Right atrium auricular region (tissue), 2 donors: Measurements from ENCODE around the gene TOE1. TPM values are rescaled to one million over a fixed set of nuclear protein-coding genes. Genes with fewer than 3 reads are reported as not detected.

Source experiments
- DNase-seq: peaks from one replicate; pipeline ENCODE4 v3.0.0-alpha.2; 2019; ENCODE audit warnings: low spot score
- H3K27ac ChIP-seq, 2 donors: fragments of 200-600 bp; sonication (generic); 1 replicate in 1 of 2; 2 replicates in 1 of 2; pipeline ENCODE4 v1.5.1; 2016 to 2019
- H3K27me3 ChIP-seq, 2 donors: fragments of 200-600 bp; sonication (generic); one replicate each; pipeline versions ENCODE4 v1.5.1 to v1.6.0; 2017 to 2019
- H3K36me3 ChIP-seq: fragments of 200-600 bp; sonication (generic); one replicate; pipeline ENCODE4 v1.5.1; 2016
- H3K4me1 ChIP-seq, 2 donors: fragments of 200-600 bp; sonication (generic); one replicate each; pipeline versions ENCODE4 v1.5.1 to v1.6.0; 2017 to 2019
- H3K4me3 ChIP-seq, 2 donors: fragments of 200-600 bp; sonication (generic); 1 replicate in 1 of 2; 2 replicates in 1 of 2; pipeline ENCODE4 v1.5.1; 2017 to 2019; ENCODE audit warnings: mild to moderate bottlenecking in 1 of 2, moderate library complexity in 1 of 2
- H3K9me3 ChIP-seq, 2 donors: fragments of 200-600 bp; sonication (generic); one replicate each; pipeline ENCODE4 v1.5.1; 2019
- CTCF ChIP-seq, 2 donors: fragments of 200-600 bp; sonication (generic); IDR thresholded peaks; one replicate each; pipeline ENCODE4 v1.5.1; 2019; ENCODE audit warnings: antibody characterized with exemption in 2 of 2
- total RNA-seq, 2 donors: library from RNA; depleted of rRNA; stranded (reverse); fragments of >200 nt; gene quantifications; one replicate each; pipeline ENCODE4 v1.1.0, GENCODE V29; 2016

Gene TOE1
- total RNA-seq, 2 donors from 2014 or later, result 5.4 to 6.8 TPM

DNA sequence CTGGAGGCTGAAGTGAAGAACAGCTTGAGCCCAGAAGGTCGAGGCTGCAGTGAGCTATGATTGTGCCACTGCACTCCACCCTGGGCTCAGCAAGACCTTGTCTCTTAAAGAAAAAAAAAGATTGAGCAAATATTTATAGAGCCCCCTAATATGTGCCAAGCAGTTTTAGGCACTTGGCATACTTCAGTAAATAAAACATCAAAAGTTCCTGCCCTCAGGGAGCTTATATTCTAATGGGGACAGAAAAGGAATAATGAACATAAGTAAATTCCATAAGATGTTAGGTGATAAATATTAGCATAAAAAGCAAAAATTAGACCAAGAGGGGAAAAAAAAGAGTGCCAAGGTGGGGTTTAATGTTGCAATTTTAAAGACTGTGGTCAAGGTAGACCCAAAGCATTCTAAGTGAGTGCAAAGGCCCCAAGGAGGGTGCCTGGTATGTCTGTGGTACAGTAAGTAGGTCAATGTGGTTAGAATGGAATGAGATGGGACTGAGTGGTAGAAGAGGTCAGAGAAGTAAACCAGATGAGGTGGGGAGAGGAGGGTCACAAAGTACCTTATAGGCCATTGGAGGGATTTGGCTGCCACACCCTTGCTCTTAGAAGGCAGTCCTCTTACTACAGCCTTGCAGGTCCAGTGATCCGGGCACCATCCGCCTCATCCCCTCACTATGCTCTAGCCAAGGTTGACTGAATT, 2.2 kb upstream of the TOE1 start:
- Histone ChIP-seq H3K4me3 (no peak overlapping the region), H3K36me3 (peaks cover 24% of the 10 kb centered on the region), H3K9me3 (no peaks in the 10 kb centered on the region), H3K27me3 (no peaks in the 10 kb centered on the region), H3K4me1 (peaks cover 0 to 27% of the 10 kb centered on the region in 2 donors), H3K27ac (no peak overlapping the region)
- no peak for TF ChIP-seq CTCF (IDR thresholded peaks at IDR 0.05)
- no peak for DNase-seq

- peak overlapping the region; percentile 59 to 82 for H3K4me3 ChIP-seq
- peak overlapping the region; percentile 89 to 97 for H3K27ac ChIP-seq
- peaks cover 29% of the 10 kb centered on the region for H3K36me3 ChIP-seq
- H3K4me1 ChIP-seq, result peaks cover 0 to 16% of the 10 kb centered on the region in 2 donors
- H3K27me3 ChIP-seq, result no peaks in the 10 kb centered on the region
- no peak for DNase-seq
- no peaks in the 10 kb centered on the region for H3K9me3 ChIP-seq
- TF ChIP-seq CTCF (IDR thresholded peaks at IDR 0.05), result no peak
These were observed 971 bp downstream of the TOE1 start for GRCh38 chr1:45340816-45341466.

- DNase-seq, result no peak
- H3K9me3 ChIP-seq, result no peaks in the 10 kb centered on the region
- H3K27ac ChIP-seq, result no peak overlapping the region
- H3K27me3 ChIP-seq, result no peaks in the 10 kb centered on the region
- H3K4me3 ChIP-seq, result no peak overlapping the region
- no peak for TF ChIP-seq CTCF (IDR thresholded peaks at IDR 0.05)
- peaks cover 0 to 36% of the 10 kb centered on the region in 2 donors for H3K4me1 ChIP-seq
- H3K36me3 ChIP-seq, result peaks cover 29% of the 10 kb centered on the region
These were observed 4.5 kb downstream of the TOE1 start for GRCh38 chr1:45344499-45344898.

GRCh38 chr1:45345014-45345413, 5.0 kb downstream of the TOE1 start:
- H3K9me3 ChIP-seq, result no peaks in the 10 kb centered on the region
- no peaks in the 10 kb centered on the region for H3K27me3 ChIP-seq
- DNase-seq, result no peak
- H3K4me3 ChIP-seq, result no peak overlapping the region
- H3K4me1 ChIP-seq, result peaks cover 0 to 36% of the 10 kb centered on the region in 2 donors
- TF ChIP-seq CTCF (IDR thresholded peaks at IDR 0.05), result no peak
- H3K27ac ChIP-seq, result no peak overlapping the region
- H3K36me3 ChIP-seq, result peaks cover 29% of the 10 kb centered on the region

GRCh38 chr1:45346473-45346872, 6.5 kb downstream of the TOE1 start:
- no peak for DNase-seq
- Histone ChIP-seq H3K4me3 (no peak overlapping the region), H3K36me3 (peaks cover 29% of the 10 kb centered on the region), H3K9me3 (no peaks in the 10 kb centered on the region), H3K4me1 (peaks cover 0 to 25% of the 10 kb centered on the region in 2 donors), H3K27ac (no peak overlapping the region), H3K27me3 (no peaks in the 10 kb centered on the region)
- no peak for TF ChIP-seq CTCF (IDR thresholded peaks at IDR 0.05)
